ENCODE results near the gene PEX13. TPM values are rescaled to one million over a fixed set of nuclear protein-coding genes. Genes with fewer than 3 reads are reported as not detected.

The PEX13 gene
- total RNA-seq = 27.1 and 31.1 TPM in 2 replicates

GRCh38 chr2:61017556-61018317 is at the start of gene PEX13, which contains the start of gene PUS10:
Gene PEX13, plus strand, starts transcription at chr2:61017720. Its CDS starts 40 bp downstream, at chr2:61017760.
Gene PUS10, minus strand, starts transcription at chr2:61018255. Its CDS starts 6,365 bp downstream, at chr2:61011890.

GRCh38 chr2:61065714-61066709 is 48.5 kb downstream of the PEX13 start, which contains the start of gene SANBR:
Gene SANBR, plus strand, starts transcription at chr2:61065871. Its CDS starts 4,480 bp downstream, at chr2:61070351.

Other genes starting within 250 kb of the PEX13 start
- 0.86 and 2.3 TPM in 2 replicates for gene REL, start 136.1 kb upstream of the PEX13 start, total RNA-seq
- gene PUS10, start 535 bp downstream of the PEX13 start, total RNA-seq = 6.3 and 6.4 TPM in 2 replicates
- gene SANBR, start 48.2 kb downstream of the PEX13 start, total RNA-seq = 4.6 and 6.7 TPM in 2 replicates
- 15.4 and 16.4 TPM in 2 replicates for gene C2orf74, start 144.5 kb downstream of the PEX13 start, total RNA-seq